A172 (cell line): Measurements from ENCODE around the gene RUNX2. TPM values are rescaled to one million over a fixed set of nuclear protein-coding genes. Genes with fewer than 3 reads are reported as not detected.

Experiments
- DNase-seq: peaks from one replicate; pipeline ENCODE4 v3.0.0-alpha.2; 2015; ENCODE audit warnings: low spot score
- total RNA-seq: library from RNA; depleted of rRNA; stranded (reverse); fragments of >200 nt; shearing (Covaris generic); gene quantifications from 2 replicates; pipeline ENCODE4 v1.2.3, GENCODE V29; 2014

The RUNX2 gene
- total RNA-seq, 1 experiment from 2014 or later: 1.1 TPM

- DNase-seq: no peak
These were observed 83.8 kb downstream of the RUNX2 start for GRCh38 chr6:45411959-45412358.

DNA sequence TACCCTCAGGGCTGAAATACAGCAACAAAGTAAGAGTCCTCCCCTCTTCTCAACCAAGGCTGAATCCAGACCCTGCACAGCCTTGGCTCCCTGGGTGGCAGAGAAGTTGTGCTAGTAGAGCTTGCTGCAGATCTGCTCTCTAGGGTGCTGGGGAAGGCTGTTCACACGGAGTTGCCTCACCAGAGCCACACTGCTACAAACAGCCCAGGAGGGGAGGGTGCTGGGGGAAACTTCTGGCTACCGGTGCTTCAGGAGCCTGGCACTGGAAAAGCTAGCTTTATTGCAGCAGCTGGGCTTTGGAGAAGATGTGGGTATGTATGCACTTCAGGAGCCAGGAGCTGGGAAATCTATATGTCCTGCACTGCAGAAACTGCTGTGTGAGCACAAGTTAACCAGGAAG is 87.2 kb downstream of the RUNX2 start:
- DNase-seq: no peak

GRCh38 chr6:45415788-45416518 is 87.8 kb downstream of the RUNX2 start:
- no peak for DNase-seq

DNA sequence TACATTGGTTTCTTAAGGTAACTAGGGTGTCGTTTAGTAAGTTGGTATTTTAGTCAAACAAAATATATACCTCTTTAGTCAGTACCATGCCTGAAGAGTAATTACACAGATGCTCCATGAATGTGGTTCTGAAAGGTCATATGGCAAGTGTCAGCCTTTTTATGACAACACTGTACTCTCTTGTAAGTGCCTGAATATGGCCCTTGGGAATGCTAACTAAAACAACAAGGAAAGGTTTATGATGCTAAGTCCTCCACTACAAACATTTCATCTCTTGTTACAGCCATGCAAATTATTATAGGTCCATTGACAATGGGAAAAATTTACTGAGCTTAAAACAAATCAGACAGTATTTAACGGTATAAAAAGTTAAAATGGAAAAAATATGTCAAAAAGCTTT is 88.6 kb downstream of the RUNX2 start:
- DNase-seq: no peak

- no peak for DNase-seq
These were observed 89.3 kb downstream of the RUNX2 start for GRCh38 chr6:45417436-45417835.

- no peak for DNase-seq
These were observed 91.5 kb downstream of the RUNX2 start for GRCh38 chr6:45419571-45420082.

- DNase-seq: no peak
These were observed 92.2 kb downstream of the RUNX2 start for GRCh38 chr6:45420083-45420908.

DNA sequence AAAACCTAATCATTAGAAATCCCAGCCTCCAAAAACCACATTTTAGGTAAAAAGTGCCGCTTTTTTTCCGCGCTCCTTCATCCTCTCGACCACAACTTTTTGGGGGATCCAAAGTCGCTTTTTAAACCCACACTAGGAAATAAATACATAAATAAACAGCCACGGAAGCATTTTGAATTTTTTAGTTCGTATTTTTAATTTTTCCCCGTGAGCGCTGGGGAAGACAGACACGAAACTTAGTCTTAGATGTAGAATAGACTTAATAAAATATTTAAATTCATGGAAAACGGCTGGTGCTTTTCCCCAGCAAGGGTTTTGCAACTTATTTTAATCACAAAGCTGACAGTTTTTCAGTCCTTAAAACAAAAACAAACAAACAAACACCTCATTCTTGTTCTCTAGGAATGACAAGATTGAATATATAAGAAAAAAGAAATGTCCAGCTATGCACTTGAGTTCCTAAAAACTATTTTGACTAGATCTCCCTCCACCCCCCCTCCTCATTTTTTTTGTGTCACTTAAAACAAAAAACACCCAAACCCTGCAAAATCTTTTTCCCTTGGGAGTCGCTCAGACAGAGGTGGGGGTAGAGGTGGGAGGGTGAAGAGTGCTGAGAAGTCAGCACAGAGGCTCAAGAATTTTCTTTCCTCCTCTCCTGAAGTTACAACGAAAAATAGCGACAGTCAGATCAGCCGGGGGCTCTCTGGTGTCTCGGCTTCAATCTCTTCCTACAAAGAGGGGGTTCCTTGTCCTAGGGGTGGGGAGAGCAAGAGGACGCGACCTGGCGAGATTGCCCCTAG is 93.0 kb downstream of the RUNX2 start:
- DNase-seq: no peak

DNA sequence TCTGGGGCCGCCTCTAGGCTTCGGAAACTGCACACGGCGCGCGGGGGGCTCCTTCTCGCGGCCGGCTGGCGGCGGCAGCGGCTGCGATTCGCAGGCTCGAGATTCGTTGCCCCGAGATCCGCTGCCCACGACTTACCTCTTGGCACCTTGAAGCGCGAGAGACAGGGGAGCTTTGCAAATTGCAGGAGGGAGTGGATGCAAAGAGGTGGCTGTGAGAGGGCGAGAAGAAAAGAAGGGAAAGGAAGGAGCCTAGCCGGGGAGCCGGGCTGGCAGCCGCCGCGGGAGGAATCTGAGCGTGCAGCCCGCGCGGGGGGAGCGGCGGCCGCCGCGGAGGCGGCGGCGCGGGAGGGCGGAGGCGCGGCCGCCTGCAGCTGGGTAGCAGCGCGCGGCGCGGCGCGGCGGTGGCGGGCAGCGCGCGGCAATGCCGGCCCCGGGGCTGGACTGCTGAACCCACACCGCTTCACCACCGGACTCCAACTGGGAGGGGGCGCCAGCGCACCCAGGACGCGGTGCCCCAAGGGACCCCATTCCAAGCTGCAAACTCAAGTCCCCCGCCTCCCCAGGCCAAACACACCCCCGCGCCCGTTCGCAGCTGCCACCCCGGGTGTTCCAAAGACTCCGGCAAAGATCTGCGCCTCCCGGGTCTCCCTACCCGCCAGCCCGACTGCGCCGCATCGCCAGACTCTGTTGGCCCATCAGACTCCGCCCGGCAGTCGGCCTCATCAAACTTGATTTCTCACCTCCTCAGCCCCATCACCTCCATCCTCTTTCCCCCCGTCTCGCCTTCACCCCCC is 93.8 kb downstream of the RUNX2 start:
- DNase-seq: peak; percentile 40

GRCh38 chr6:45422503-45423110 is 94.5 kb downstream of the RUNX2 start:
- no peak for DNase-seq

GRCh38 chr6:45423111-45423823 is 95.1 kb downstream of the RUNX2 start:
- DNase-seq: no peak

DNA sequence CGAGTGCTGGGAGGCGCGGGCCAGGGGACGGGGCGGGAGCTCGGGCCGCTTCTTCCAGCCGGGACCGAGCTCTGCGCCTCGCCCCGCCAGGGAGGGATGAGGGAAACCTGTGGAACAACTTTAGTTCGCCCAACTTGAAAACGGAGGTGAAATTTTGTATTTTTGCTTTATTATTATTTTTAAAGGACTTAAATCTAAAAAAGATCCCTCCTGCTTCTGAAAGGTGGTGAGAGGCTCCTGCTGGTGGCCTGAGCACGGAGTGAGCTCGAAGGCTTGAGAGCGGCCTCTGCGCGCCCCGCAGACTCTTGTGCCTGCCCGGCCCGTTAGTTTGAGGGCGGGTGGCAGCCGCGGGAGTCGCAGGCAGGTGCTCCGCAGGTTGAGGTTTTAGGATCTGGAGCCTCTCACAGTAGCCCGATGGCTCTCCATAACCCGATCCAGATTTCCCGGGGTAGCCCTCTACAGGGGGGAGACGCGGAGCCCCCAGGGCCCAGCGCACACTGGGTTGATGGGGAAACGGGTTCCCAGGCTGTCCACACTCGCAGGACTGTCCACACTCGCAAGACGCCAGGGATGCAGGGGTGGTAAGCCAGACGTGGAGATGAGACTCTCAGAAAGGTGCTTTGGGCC is 95.8 kb downstream of the RUNX2 start:
- no peak for DNase-seq

- no peak for DNase-seq
These were observed 96.3 kb downstream of the RUNX2 start for GRCh38 chr6:45424451-45424861.

DNA sequence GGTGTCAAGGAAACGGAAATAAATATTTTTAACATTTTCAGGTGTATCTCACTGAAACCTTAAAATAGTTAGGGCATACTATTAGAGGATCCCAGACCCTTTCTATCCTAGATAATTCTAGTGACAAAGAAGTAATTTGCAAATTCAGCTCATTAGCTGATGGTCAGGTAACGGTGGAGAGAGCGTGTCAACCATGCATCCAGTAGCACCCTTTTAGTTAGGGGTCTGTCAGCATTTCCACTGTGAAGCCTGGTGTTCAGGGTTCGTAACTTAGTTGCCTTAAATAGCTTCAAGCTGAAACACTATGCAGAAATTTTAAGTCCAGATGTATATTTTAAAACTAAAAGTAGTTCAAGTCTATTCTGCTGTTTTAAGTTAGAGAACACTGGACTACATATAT is 98.1 kb downstream of the RUNX2 start:
- no peak for DNase-seq

DNA sequence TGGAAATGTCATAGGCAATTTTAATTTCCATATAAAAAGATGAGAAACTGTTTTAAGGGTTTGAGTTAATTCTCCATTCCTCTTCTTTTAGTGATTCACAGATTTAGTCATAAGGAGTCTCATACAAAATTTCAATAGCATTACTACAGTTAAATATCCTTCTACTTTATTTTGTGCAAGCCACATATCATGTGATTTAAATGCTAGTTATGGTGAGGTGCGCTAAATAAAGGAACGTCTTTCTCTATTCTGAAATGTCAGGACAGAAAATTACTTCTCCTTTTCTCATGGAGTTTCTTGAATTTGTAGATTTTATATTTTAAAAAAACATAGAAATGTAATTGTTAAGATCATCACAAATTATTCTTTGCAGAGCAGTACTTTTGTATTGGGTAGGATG is 99.6 kb downstream of the RUNX2 start:
- DNase-seq: no peak

DNA sequence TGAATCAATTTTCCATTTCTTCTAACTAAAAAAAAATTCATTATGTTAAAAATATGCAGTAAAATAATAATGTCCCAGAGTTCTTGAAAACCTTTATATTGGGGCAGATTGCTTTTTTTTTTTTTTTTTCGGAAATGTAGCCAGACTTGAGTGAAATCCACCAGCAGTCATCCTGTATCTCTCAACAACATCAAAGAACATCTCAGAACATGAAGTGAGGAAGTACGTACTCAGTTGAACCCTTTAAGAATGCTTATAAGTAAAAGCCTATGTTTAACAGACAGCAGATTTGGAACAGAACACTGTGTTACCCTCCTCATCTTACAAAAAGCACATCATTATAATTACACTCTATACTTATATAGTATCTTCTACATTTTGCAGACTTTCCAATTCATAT is 100.6 kb downstream of the RUNX2 start:
- no peak for DNase-seq

DNA sequence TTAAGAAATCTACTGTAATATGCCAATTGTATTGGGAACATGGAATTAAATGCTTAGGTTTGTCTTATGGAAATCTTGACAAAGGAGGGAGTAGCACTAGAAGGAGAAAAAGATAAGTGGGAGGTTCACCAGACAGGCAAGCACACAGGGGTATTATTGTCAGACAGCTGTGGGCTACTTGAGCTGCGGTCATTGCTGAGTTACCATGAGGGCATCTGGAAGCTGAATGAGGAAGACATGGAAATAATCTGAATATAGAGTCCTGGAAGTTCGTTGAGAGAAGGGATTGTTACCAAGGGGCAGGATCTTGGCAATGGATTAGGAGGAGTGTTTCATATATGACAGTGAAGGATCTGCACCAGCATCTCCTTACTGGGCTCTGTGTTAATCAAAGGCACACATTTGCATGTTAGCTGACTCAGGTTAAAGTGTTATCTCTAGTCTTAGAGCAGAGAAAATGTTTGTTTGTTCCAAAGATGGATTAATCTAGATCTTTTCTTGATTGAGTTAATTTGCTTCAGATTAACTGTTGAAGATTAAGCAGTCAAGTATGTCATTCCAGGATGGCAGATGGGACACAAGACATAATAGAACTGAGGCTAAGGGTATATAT is 102.6 kb downstream of the RUNX2 start:
- no peak for DNase-seq

- DNase-seq: no peak
These were observed 103.4 kb downstream of the RUNX2 start for GRCh38 chr6:45431317-45432065.

DNA sequence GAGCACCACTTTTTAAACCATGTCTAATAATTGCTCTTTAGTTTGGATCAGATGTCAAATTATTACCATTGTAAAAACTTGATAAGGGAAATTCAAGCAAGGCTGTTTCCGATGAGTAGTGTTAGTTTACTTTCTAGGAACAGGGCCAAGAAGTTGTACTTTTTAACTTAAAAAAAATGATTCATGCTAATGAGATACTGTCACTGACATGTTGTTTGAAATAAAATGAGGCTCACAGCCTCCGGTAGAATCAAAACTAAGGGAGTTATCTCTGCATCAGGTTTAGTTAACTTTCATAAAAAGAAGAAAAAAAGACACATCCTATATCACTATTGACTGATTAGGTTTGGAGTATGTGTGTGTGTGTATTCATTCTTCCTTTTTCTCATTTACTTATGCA is 104.8 kb downstream of the RUNX2 start:
- DNase-seq: peak; percentile 55
